SK-N-SH treated with all-trans-retinoic acid at 6 μM for 48 hours (cell line): ENCODE data around the gene F5.

Source experiments
- ATAC-seq: fragments of 200-7000 bp; cut with Tn5 transposase; 3 replicates; pipeline ENCODE4 v1.9.1; 2020; ENCODE audit warnings: mild to moderate bottlenecking, moderate library complexity
- ARNTL ChIP-seq: fragments of 450-650 bp; formaldehyde crosslinking; IDR thresholded peaks from 2 replicates; pipeline ENCODE4 v1.5.0; 2020; ENCODE audit warnings: low read depth, mild to moderate bottlenecking, moderate library complexity, borderline replicate concordance
- BACH2 ChIP-seq: fragments of 250-450 bp; sonication (Bioruptor Pico); IDR thresholded peaks from 2 replicates; pipeline ENCODE4 v1.9.0; 2021; ENCODE audit warnings: mild to moderate bottlenecking, borderline replicate concordance
- CREB5 ChIP-seq: fragments of 250-450 bp; sonication (Bioruptor Pico); IDR thresholded peaks from 2 replicates; pipeline ENCODE4 v1.5.1; 2020; ENCODE audit warnings: low read depth, mild to moderate bottlenecking, moderate library complexity
- CSDC2 ChIP-seq: fragments of 250-450 bp; sonication (Bioruptor Pico); IDR thresholded peaks from 2 replicates; pipeline ENCODE4 v1.5.0; 2020; ENCODE audit warnings: mild to moderate bottlenecking, moderate library complexity
- ESRRG ChIP-seq: fragments of 250-450 bp; sonication (Bioruptor Pico); IDR thresholded peaks from 2 replicates; pipeline ENCODE4 v1.6.1; 2021; ENCODE audit warnings: mild to moderate bottlenecking
- ISL1 ChIP-seq: fragments of 250-450 bp; sonication (Bioruptor Pico); IDR thresholded peaks from 2 replicates; pipeline ENCODE4 v2.1.2; 2022; ENCODE audit warnings: mild to moderate bottlenecking, moderate library complexity
- OSR1 ChIP-seq: fragments of 250-450 bp; sonication (Bioruptor Pico); IDR thresholded peaks from 2 replicates; pipeline ENCODE4 v1.8.0; 2022; ENCODE audit warnings: moderate library complexity, mild to moderate bottlenecking, inconsistent platforms
- PPARA ChIP-seq: fragments of 250-450 bp; sonication (Bioruptor Pico); IDR thresholded peaks from 2 replicates; pipeline ENCODE4 v1.5.0; 2020; ENCODE audit warnings: mild to moderate bottlenecking, borderline replicate concordance
- RARB ChIP-seq: fragments of 250-450 bp; sonication (Bioruptor Pico); IDR thresholded peaks from 2 replicates; pipeline ENCODE4 v1.8.0; 2021; ENCODE audit warnings: mild to moderate bottlenecking, moderate library complexity
- SNAI2 ChIP-seq: fragments of 250-450 bp; sonication (Bioruptor Pico); IDR thresholded peaks from 2 replicates; pipeline ENCODE4 v1.5.0; 2020; ENCODE audit warnings: mild to moderate bottlenecking, moderate library complexity
- TCF4 ChIP-seq: fragments of 250-450 bp; sonication (Bioruptor Pico); IDR thresholded peaks from 2 replicates; pipeline ENCODE4 v1.8.0; 2021; ENCODE audit warnings: mild to moderate bottlenecking, moderate library complexity, borderline replicate concordance
- TOX ChIP-seq: fragments of 250-450 bp; sonication (Bioruptor Pico); IDR thresholded peaks from 2 replicates; pipeline ENCODE4 v1.8.0; 2021; ENCODE audit warnings: mild to moderate bottlenecking, moderate library complexity, borderline replicate concordance
- ZC3H10 ChIP-seq: fragments of 250-450 bp; sonication (Bioruptor Pico); IDR thresholded peaks from 2 replicates; pipeline ENCODE4 v1.5.1; 2021; ENCODE audit warnings: mild to moderate bottlenecking, moderate library complexity
- ZFP3 ChIP-seq: fragments of 250-450 bp; sonication (Bioruptor Pico); IDR thresholded peaks from 2 replicates; pipeline ENCODE4 v1.5.0; 2020; ENCODE audit warnings: mild to moderate bottlenecking, moderate library complexity
- ZFP30 ChIP-seq: fragments of 450-650 bp; formaldehyde crosslinking; IDR thresholded peaks from 2 replicates; pipeline ENCODE4 v1.5.0; 2022; ENCODE audit warnings: mild to moderate bottlenecking, moderate library complexity
- ZNF565 ChIP-seq: fragments of 450-650 bp; formaldehyde crosslinking; conservative IDR thresholded peaks from 2 replicates; pipeline ENCODE4 v1.5.0; 2020; ENCODE audit warnings: low read depth, mild to moderate bottlenecking, moderate library complexity
- ZNF70 ChIP-seq: fragments of 450-650 bp; formaldehyde crosslinking; IDR thresholded peaks from 2 replicates; pipeline ENCODE4 v1.5.0; 2020; ENCODE audit warnings: mild to moderate bottlenecking, moderate library complexity
- ZNF8 ChIP-seq: fragments of 450-650 bp; formaldehyde crosslinking; IDR thresholded peaks from 2 replicates; pipeline ENCODE4 v1.5.0; 2020; ENCODE audit warnings: mild to moderate bottlenecking, moderate library complexity
- TF ChIP-seq, protein P1 (sequence below): fragments of 250-450 bp; sonication (Bioruptor Pico); IDR thresholded peaks from 2 replicates; pipeline ENCODE4 v1.8.0; 2020; ENCODE audit warnings: mild to moderate bottlenecking, moderate library complexity, borderline replicate concordance
- TF ChIP-seq, protein P2 (sequence below): fragments of 250-450 bp; sonication (Bioruptor Pico); IDR thresholded peaks from 2 replicates; pipeline ENCODE4 v1.5.1; 2021; ENCODE audit warnings: mild to moderate bottlenecking, moderate library complexity
- TF ChIP-seq, protein P3 (sequence below): fragments of 250-450 bp; sonication (Bioruptor Pico); IDR thresholded peaks from 2 replicates; pipeline ENCODE4 v1.5.0; 2020; ENCODE audit warnings: mild to moderate bottlenecking, moderate library complexity

The F5 gene

GRCh38 chr1:169565335-169566271, 20.7 kb downstream of the F5 start:
- no peak for TF ChIP-seq TCF4 (CRISPR knock-in tag)
- no peak for TF ChIP-seq CSDC2 (CRISPR knock-in tag)
- ATAC-seq: no peak

- no peak for ATAC-seq
- TF ChIP-seq, protein P1, sequence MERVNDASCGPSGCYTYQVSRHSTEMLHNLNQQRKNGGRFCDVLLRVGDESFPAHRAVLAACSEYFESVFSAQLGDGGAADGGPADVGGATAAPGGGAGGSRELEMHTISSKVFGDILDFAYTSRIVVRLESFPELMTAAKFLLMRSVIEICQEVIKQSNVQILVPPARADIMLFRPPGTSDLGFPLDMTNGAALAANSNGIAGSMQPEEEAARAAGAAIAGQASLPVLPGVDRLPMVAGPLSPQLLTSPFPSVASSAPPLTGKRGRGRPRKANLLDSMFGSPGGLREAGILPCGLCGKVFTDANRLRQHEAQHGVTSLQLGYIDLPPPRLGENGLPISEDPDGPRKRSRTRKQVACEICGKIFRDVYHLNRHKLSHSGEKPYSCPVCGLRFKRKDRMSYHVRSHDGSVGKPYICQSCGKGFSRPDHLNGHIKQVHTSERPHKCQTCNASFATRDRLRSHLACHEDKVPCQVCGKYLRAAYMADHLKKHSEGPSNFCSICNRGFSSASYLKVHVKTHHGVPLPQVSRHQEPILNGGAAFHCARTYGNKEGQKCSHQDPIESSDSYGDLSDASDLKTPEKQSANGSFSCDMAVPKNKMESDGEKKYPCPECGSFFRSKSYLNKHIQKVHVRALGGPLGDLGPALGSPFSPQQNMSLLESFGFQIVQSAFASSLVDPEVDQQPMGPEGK (CRISPR knock-in tag): no peak
- TF ChIP-seq BACH2 (CRISPR knock-in tag) (no peak), ZFP3 (CRISPR knock-in tag) (no peak)
Observed at GRCh38 chr1:169563650-169564049, 22.6 kb downstream of the F5 start.

DNA sequence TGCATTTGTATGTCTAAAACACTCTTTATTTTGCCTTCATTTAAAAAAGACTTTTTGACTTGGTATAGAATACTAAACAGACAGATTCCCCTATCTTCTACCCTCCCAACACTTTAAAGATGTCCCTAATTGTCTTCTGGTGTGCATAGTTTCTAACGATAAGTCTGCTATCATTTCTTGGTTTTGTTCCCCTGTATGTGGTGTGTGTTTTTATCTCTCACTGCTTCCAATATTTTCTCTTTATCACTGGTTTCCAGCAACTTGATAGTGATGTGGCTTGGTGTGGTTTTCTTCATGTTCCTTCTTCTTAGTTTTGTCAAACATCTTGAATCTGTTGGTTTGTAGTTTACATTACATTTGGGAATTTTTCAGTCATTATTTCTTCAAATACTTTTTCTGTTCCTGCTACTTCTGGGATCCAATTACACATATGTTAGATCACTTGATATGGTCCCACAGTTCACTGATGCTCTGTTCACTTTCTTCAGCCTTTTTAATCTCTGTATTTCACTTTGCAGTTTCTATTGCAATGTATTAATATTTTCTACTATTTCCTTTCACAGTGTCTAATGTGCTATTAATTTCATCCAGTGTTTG, 23.2 kb downstream of the F5 start:
- no peak for TF ChIP-seq ZFP30
- TF ChIP-seq ZC3H10 (CRISPR knock-in tag): no peak
- no peak for TF ChIP-seq ZNF70 (CRISPR knock-in tag)
- ATAC-seq: no peak

GRCh38 chr1:169561692-169562091, 24.6 kb downstream of the F5 start:
- no peak for ATAC-seq
- no peak for TF ChIP-seq OSR1
- TF ChIP-seq, all 23 proteins: peak for 0

DNA sequence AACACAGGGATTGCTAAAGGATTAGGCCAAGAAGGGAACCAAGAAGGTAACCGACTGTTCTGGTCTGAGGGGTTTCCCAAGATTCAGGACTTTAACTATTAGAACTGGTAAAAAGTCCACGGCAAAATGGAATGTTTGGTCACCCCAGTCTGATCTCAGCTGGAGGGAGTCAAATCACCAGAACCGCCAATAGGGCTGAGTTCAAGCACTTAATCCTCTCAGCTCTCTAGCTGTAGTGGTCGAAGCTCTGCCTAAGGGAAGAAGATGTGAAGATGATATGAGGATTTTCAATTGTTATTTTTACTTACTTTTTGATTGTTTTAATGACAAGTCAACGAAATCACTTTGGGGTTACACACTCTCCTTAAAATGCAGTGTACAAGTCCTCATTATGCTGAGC, 29.1 kb downstream of the F5 start:
- TF ChIP-seq ARNTL (CRISPR knock-in tag) (no peak), TOX (CRISPR knock-in tag) (no peak), RARB (CRISPR knock-in tag) (no peak), ZNF70 (CRISPR knock-in tag) (no peak), ISL1 (no peak), ZFP3 (CRISPR knock-in tag) (no peak), ZNF565 (no peak), TCF4 (CRISPR knock-in tag) (no peak), SNAI2 (CRISPR knock-in tag) (no peak), ESRRG (CRISPR knock-in tag) (no peak), PPARA (CRISPR knock-in tag) (no peak), CREB5 (no peak), ZFP30 (no peak), CSDC2 (CRISPR knock-in tag) (no peak), ZNF8 (CRISPR knock-in tag) (no peak)
- TF ChIP-seq, protein P2, sequence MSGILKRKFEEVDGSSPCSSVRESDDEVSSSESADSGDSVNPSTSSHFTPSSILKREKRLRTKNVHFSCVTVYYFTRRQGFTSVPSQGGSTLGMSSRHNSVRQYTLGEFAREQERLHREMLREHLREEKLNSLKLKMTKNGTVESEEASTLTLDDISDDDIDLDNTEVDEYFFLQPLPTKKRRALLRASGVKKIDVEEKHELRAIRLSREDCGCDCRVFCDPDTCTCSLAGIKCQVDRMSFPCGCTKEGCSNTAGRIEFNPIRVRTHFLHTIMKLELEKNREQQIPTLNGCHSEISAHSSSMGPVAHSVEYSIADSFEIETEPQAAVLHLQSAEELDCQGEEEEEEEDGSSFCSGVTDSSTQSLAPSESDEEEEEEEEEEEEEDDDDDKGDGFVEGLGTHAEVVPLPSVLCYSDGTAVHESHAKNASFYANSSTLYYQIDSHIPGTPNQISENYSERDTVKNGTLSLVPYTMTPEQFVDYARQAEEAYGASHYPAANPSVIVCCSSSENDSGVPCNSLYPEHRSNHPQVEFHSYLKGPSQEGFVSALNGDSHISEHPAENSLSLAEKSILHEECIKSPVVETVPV: no peak
- TF ChIP-seq, protein P3, sequence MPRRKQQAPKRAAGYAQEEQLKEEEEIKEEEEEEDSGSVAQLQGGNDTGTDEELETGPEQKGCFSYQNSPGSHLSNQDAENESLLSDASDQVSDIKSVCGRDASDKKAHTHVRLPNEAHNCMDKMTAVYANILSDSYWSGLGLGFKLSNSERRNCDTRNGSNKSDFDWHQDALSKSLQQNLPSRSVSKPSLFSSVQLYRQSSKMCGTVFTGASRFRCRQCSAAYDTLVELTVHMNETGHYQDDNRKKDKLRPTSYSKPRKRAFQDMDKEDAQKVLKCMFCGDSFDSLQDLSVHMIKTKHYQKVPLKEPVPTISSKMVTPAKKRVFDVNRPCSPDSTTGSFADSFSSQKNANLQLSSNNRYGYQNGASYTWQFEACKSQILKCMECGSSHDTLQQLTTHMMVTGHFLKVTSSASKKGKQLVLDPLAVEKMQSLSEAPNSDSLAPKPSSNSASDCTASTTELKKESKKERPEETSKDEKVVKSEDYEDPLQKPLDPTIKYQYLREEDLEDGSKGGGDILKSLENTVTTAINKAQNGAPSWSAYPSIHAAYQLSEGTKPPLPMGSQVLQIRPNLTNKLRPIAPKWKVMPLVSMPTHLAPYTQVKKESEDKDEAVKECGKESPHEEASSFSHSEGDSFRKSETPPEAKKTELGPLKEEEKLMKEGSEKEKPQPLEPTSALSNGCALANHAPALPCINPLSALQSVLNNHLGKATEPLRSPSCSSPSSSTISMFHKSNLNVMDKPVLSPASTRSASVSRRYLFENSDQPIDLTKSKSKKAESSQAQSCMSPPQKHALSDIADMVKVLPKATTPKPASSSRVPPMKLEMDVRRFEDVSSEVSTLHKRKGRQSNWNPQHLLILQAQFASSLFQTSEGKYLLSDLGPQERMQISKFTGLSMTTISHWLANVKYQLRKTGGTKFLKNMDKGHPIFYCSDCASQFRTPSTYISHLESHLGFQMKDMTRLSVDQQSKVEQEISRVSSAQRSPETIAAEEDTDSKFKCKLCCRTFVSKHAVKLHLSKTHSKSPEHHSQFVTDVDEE (CRISPR knock-in tag): no peak
- ATAC-seq: no peak
